GM21717 (cell line): ENCODE results near the gene DIP2C.
"Not testable (repeated sequence)": the region's sequence is repeated elsewhere in the genome, so short reads cannot be mapped to it uniquely, and the experiment has no call there.

ENCODE experiments used
- ATAC-seq: cut with Tn5 transposase; IDR thresholded peaks from one replicate; pipeline ENCODE4 v1.9.1; 2021; ENCODE audit warnings: mild to moderate bottlenecking, moderate library complexity; ENCODE audit not compliant: unreplicated experiment

Gene DIP2C

DNA sequence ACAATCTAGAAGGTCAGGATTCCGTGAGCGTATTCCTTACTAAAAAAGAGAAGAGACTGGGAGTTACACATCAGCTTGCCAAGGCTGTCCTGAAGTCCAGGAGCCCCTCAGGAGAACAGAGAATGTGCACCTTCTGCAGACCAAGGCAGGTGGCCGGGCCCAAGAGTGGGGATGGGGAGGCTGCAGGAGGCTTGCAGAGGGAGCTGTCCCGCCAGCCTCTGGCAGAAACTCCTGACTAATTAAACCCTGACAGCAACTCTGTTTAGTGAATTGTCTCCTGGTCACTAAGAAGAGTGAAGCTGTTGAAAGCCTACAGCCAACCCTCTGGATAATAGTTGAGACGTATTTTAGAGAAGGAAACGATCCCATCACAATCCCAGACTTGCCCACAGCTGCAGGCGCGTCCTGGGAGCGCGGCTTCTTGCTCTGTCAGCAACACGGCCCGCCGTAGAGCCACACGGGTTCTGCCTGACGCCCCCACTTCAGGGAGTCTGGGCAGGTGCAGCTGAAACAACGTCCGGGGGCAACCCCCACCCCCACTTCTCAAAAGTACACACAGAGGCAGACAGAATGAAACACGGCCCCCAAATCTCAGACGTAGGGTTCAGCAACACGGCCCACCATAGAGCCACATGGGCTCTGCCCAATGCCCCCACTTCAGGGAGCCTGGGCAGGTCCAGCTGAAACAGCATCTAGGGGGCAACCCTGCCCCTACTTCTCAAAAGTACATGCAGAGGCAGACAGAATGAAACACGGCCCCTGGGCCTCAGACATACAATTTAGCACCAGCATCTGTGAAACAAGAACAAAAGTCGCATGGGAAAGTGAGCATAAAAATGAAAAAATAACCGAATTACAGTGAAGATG is 45.2 kb downstream of the DIP2C start:
- no peak for ATAC-seq

DNA sequence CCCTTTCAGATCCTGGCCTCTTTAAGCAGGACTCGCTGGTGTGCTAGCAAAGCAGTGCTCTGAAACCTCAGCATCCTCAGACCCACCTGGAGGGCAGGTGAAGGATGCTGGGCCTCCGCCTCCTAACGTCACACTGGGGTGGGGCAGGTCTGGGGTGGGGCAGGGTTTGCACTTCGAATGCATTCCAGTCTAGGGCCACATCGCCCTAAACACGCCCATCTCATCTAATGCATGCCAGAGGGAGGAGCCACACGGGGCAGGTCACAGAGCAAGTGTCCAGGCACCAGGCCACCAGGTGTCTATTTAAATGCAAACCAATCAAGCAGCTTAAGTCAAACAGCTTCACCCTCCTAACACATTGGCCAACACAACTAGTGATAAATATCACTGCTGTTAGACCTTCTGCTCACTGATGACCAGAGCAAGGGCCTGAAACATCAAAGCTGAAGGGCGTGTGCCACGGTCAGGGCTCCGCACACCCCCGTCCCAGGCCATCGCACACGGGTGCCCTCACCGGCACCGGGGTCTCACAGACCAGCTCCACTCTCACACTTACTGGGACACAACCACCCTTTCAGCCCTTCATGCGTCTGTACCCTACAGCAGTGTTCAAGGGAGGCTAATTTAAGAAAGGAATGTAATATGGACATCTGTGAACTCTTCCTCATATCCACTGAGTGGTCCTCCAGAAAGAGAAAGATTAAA is 47.1 kb downstream of the DIP2C start:
- ATAC-seq, result no peak

DNA sequence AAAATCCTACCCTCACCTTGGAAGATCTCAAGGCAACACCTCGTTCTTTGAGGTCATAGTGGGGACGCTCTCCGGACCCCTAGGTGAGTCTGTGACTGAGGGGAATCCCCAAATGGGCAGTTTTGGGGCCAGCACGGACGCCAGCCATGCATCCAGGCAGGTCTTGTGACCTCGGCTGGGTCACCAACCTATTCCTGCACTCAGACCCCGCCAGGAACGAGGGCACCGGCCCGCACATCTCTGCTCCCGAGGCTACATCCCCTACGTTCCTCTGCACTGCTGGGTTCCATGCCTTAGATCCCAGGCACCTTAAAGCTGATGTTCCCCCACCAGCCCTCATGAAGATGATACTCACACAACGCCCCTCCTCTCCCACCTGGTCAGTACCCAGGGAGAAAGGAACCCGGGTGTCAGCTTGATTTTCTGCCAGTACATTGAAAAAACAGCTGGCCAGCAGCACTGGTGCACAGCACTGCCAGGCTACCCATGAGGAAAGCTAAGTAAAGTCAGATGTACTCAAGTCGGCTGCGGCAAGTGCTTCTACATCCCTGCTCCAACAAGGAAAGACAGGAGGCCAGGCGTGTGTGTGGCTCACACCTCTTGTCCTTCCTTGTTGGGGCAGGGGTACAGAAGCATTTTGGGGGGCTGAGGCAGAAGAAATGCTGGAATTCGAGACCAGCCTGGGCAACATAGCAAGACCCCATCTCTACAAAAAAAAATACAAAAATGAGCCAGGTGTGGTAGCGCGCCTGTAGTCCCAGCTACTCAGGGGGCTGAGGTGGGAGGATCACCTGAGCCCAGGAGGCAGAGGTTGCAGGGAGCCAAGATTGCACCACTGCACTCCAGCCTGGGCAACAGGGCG is 48.1 kb downstream of the DIP2C start:
- ATAC-seq, result no peak

DNA sequence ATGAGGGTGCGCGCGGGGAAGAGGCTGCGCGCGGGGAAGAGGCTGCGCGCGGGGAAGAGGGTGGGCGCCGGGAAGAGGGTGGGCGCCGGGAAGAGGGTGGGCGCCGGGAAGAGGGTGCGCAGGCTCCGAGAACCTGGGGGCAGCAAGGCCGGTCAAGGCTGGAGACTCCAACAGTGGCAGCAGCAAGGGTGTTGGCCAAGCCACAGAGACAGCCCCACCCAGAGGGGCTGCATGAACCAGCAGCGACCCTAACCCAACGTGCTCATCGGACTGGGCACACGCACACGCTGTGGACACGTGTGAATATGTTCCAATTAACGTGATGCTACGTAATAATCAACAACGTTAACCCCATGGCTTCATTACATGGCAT is 48.8 kb downstream of the DIP2C start:
- ATAC-seq, result no peak

DNA sequence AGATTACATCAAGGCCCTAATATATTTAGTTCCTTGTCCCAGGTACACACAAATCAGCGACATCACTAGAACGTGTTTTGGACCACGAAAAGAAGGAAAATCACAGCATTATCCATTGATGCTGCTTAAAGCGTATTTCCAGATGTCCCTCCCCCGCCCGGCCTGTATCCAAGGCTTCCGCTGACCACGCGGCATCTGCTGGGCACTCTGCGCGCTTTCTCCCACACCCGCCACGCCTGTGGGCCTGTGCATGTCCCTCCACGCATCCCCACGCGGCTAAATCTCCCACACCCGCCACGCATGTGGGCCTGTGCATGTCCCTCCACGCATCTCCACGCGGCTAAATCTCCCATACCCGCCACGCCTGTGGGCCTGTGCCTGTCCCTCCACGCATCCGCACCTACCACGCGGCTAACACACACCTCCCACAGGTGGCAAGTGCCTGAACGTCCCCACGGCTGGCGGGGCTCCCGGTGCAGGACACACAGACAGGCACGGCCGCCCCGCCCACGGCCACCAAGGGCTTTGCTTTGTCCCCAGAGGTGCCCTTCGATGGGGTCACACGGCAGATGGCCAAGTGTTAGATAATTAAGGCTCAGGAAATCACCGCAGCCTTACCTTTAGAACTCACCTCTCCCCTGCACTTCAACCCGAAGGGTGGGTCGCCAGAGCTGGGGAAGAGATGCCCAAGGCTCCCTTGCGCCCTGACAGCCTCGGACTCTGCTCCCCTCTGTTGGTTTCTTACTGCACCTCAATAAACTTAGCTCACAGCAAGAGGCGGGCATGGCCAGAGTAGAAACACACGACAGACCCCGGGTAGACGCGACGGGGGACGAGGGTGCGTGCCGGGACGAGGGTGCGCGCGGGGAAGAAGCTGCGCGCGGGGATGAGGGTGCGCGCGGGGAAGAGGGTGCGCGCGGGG is 49.5 kb downstream of the DIP2C start:
- no peak for ATAC-seq

DNA sequence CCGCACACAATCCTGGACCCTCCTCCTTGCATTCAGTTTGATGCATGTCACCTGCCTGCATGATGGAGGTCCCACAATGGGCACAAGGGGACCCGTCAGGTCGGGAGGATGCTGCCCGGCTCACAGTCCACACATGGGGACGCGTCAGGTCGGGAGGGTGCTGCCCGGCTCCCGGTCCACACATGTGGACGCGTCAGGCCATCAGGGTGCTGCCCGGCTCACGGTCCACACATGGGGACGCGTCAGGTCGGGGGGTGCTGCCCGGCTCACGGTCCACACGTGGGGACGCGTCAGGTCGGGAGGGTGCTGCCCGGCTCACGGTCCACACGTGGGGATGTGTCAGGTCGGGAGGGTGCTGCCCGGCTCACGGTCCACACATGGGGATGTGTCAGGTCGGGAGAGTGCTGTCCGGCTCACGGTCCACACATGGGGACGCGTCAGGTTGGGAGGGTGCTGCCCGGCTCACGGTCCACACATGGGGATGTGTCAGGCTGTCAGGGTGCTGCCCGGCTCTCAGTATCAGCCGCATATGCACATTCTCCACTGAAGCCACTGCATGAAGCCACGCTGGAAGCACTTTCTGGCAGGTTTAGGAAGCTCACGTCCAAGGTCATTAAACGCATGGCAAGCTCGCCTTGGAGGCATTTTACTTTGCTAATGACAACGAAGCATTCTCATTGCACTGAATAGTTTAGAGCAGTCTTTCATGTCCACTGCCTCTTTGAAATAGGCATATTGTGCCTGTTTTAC is 50.3 kb downstream of the DIP2C start:
- ATAC-seq, result no peak

DNA sequence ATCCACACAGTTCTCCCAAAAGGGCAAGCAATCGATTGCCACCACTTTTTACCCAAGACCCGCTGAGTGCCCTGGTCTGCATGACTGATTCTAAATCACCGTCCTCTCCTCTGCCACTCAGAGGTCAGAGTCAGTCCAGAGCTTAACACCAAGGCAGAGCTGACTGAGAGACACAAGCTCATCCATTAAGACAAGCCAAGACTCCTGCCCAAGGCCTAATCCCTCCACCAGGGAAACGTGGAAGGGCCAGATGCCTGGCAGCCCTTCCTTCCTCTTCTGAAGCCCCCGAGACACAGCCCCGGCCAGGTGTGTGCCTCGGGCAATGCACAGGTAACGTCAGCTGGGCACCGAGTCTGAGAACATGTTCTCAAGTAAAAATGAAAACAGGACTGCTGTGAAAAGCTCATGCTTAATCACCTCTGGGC is 51.7 kb downstream of the DIP2C start:
- no peak for ATAC-seq

DNA sequence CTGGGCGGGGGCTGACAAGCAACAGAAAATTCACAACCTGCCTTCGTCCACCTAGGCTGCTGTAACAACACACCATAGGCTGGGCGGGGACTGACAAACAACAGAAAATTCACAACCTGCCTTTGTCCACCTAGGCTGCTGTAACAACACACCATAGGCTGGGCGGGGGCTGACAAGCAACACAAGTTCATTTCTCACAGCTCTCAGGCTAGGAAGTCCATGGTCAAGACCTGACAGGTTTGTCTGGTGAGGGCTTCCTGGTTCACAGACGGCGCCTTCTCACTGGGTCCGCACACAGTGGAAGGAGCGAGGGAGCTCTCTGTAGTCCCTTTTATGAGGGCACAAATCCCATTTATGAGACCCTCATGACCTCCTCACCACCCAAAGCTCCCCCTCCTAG is 52.2 kb downstream of the DIP2C start:
- ATAC-seq, result no peak

DNA sequence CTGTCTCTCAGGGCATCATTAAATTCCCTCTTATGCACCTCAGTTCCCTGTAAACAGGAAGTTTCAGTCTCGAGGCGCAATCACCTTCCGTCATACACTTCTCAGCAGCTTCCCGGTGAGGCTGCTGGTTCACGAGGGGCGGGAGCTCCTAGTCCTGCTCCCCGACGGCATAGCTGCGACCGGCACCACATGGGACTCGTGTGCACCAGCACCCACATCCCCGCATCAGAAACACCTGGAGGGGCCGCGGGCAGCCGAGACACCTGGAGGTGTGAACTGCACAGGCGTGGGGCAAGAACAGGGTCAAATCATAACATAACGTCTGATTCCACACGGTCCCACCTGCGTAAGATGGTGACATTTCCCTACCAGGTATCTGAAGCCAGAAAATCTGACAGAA is 52.7 kb downstream of the DIP2C start:
- ATAC-seq, result no peak

DNA sequence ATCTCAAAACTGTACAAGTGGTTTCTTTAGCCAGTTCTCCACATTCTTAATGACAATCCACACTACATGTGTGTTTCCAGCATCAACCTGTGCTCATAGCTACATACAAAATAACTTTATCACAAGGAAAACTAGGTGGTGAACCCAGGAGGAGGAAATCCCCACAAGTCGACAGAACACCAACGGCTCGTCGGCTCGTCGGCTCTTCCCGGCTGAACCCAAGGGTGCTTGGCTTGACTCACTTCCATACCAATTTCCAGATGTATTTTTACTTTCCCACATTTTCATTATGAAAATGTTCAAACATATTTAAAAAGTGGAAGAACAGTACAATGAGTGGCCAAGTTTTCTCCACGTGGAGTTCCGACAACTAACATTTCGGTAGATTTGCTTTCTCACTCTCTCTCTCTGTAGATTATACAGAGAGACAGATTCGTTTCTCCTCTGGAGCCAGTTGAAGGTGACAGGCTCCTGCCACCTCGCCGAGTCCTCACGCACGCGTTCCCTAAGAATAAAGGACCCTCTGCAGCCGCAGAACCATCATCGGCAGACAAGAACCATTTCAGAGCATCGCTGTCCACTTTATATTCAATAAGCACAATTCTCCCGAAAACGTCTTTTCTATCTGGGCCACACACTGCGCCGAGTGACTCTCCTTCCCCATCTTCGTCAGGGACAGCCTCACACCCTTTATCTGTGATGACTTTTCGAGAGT is 53.3 kb downstream of the DIP2C start:
- no peak for ATAC-seq

DNA sequence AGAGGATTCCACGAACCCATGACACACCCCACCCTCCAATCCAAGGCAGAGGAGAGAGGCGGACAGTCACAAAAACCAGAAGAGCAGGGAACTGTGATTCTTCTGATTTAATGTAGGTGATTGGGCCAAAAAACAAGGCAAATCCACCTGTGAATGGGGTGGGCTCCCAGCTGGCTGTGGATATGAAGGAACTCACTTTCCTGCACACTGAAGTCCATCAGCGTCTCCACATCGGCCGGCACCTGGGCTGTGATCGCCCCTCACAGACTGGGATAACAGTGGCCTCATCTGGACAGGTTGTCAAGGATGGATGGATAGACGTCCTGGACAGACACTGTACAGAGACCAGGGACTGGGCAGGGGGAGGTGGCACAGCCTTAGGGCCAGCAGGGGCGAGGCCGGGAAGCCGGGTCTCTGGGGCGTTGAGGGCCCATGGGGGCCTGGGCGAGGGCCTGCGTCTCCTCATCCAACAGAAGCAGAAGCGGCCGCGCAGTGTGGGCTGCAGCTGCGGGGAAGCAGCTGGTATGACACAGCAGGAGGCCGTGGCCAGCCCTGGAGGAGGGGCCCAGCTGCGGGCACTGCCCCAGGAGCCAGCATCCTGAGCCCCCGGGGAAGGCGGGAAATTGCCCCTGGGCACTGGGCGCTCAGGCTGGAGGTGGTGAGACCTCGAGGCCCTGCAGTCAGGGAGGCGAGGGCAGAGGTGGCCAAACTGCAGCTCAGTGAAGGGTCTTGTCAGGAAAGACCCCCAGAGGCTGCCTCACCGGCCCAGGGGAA is 54.2 kb downstream of the DIP2C start:
- no peak for ATAC-seq

DNA sequence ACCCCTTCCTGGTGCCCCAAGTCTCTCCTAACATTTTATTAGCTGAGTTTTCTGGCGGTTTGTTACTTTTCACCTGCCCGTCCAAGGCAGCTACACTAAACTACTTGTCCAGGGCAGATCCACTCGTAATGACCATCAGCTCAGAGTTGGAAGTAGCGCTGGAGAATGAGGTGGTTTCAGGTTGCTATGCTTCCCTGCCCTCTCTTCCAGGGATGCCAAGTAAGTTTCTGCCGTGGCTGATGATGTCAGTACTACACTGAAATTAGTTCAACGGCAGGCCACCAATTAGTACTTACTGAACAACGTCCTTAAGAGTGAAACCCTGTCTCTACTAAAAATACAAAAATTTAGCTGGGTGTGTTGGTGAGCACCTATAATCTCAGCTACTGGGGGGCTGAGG is 55.2 kb downstream of the DIP2C start:
- no peak for ATAC-seq

DNA sequence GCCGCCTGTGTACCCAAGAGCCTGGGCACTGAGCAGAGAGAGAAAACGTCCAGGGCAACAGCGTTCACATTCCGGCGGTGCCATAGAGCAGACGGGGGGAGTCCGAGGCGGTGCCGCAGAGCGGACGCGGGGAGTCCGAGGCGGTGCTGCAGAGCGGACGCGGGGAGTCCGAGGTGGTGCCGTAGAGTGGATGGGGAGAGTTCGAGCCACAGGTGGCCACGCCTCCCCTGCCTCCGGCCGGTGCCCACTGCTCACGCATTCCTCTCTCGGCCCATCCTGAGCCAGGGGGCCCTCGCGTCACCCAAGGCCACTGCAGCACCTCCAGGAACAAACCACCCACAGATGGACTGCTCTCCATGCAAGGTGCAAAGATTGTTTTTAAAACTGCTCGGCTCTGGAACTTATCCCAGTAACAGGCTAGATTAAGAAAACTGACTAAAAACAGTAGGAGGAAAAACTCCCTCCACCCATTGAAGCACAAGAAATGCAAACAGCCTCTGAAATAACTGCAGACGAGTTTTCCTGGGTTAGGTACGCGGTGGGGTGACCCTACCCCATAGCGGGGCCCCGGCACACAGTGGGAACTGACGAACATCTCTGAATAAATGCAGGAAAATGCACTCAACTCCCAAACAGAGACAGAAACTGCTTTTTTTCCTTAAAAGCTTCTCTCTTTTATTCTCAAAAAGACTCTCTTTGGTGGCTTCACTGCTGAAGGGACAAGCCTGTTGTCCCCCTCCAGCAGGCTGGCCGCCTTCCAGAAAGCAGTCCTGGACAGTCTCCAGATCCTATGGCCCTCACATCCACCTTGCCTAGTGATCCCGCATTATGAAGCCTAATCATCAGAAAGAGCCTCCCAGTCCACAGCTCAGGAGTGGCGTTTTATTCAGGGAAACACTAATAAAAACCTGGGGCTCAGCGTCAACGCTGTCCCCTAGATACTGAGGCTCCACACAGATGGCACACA is 55.9 kb downstream of the DIP2C start:
- no peak for ATAC-seq

DNA sequence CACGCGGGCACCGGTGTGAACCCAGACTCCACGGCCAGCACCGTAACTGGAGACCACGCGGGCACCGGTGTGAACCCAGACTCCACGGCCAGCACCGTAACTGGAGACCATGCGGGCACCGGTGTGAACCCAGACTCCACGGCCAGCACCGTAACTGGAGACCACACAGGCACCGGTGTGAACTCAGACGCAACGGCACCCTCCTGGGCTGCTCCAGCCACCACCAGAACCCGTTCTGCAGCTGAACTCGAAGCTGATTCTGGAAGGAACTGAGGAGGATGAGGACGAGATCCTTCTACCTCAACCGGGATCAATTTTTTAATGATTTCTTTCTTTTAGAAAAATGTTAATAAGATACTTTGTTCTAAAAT is 56.7 kb downstream of the DIP2C start:
- not testable (repeated sequence) for ATAC-seq

DNA sequence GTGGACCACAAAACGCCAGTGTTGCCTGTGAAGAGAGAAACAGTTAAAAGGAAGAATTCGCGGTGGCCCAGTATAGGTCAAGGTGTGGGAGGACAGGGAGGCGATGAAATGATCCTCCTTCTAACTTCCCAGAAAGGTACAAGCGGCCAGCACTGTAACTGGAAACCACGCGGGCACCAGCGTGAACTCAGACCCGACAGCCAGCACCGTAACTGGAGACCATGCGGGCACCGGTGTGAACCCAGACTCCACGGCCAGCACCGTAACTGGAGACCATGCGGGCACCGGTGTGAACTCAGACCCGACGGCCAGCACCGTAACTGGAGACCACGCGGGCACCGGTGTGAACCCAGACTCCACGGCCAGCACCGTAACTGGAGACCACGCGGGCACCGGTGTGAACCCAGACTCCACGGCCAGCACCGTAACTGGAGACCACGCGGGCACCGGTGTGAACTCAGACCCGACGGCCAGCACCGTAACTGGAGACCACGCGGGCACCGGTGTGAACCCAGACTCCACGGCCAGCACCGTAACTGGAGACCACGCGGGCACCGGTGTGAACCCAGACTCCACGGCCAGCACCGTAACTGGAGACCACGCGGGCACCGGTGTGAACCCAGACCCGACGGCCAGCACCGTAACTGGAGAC is 57.2 kb downstream of the DIP2C start:
- ATAC-seq, result not testable (repeated sequence)

DNA sequence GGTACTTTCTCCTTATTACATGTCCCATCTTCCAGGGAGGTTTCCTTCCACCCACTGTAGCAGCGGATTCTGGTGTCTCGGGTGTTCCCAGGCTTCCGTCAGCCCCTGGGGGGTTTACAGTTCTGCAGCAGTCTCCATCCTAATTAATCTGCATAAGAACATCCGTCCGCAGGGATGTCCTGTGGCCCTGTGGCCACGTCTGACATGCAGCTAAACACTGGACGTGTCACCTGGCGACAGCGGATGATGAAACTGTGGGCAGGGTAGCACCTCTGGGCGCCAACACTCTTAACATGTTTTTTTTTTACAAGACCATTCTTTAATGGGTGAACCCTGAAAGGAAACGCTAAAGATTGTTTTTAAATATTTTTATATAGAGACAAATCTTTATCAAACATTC is 58.2 kb downstream of the DIP2C start:
- no peak for ATAC-seq
